ENCODE results near the gene TAC3.

TAC3 gene

GRCh38 chr12:56995930-56996496, 20.3 kb downstream of the TAC3 start:
- H2AFZ ChIP-seq (ENCODE audit: low read depth, low read length), result no peak overlapping the region
- H3K18ac ChIP-seq (ENCODE audit: low read depth in 1 of 2, low read length in 2 of 2), result no peak overlapping the region
- peaks cover 21 to 24% of the 10 kb centered on the region in 2 experiments for H3K36me3 ChIP-seq (ENCODE audit: control insufficient read depth in 1 of 2, insufficient read depth in 2 of 2, low read depth in 1 of 2, low read length in 2 of 2)
- H3K4me2 ChIP-seq (ENCODE audit: low read length, poor library complexity, severe bottlenecking), result no peak overlapping the region
- no peak overlapping the region for H3K4me3 ChIP-seq (ENCODE audit: insufficient read depth in 1 of 2, low read depth in 1 of 2, low read length in 2 of 2)
- H4K8ac ChIP-seq (ENCODE audit: low read length), result no peak overlapping the region
- H2BK15ac ChIP-seq (ENCODE audit: low read depth, poor library complexity, severe bottlenecking), result no peak overlapping the region
- no peaks in the 10 kb centered on the region for H3K9me3 ChIP-seq (ENCODE audit: control insufficient read depth, low read length)
- peaks cover 27% of the 10 kb centered on the region for H3K79me1 ChIP-seq (replicated peaks; ENCODE audit: low read length, poor library complexity, severe bottlenecking)
- no peak overlapping the region for H3K14ac ChIP-seq (ENCODE audit: low read length in 2 of 2)
- no peak for DNase-seq
- H2AK5ac ChIP-seq (ENCODE audit: low read length, severe bottlenecking), result no peak overlapping the region
- no peak overlapping the region for H3K4ac ChIP-seq (ENCODE audit: low read depth in 1 of 2, low read length in 2 of 2)
- no peak overlapping the region for H2BK12ac ChIP-seq (ENCODE audit: low read length in 2 of 2)
- no peak overlapping the region for H2BK120ac ChIP-seq (ENCODE audit: low read depth, low read length)
- no peak overlapping the region for H3K27ac ChIP-seq (ENCODE audit: low read length, poor library complexity, severe bottlenecking)
- no peak overlapping the region for H3K23ac ChIP-seq (ENCODE audit: low read length in 2 of 2)
- no peak overlapping the region for H3K9ac ChIP-seq (ENCODE audit: low read length)
- peaks cover 3 to 4% of the 10 kb centered on the region in 2 experiments for H3K27me3 ChIP-seq (ENCODE audit: control insufficient read depth in 1 of 2, insufficient read depth in 1 of 2, low read length in 2 of 2)
- peaks cover 3% of the 10 kb centered on the region for H3K4me1 ChIP-seq (ENCODE audit: control insufficient read depth, insufficient read depth, low read depth, low read length)
- 97% methylated on average over 11 of the region's 11 CpGs for WGBS
- no peak overlapping the region for H2BK5ac ChIP-seq (ENCODE audit: low read depth, low read length, poor library complexity, severe bottlenecking)
- H4K91ac ChIP-seq (ENCODE audit: low read length), result no peak overlapping the region

- no peak overlapping the region for H3K4me3 ChIP-seq (ENCODE audit: insufficient read depth in 1 of 2, low read depth in 1 of 2, low read length in 2 of 2)
- DNase-seq, result no peak
- H3K27me3 ChIP-seq (ENCODE audit: control insufficient read depth in 1 of 2, insufficient read depth in 1 of 2, low read length in 2 of 2), result peaks cover 4 to 10% of the 10 kb centered on the region in 2 experiments
- H2BK120ac ChIP-seq (ENCODE audit: low read depth, low read length), result no peak overlapping the region
- no peak overlapping the region for H3K14ac ChIP-seq (ENCODE audit: low read length in 2 of 2)
- no peak overlapping the region for H3K9ac ChIP-seq (ENCODE audit: low read length)
- 95% methylated on average over 26 of the region's 26 CpGs for WGBS
- no peak overlapping the region for H3K4me2 ChIP-seq (ENCODE audit: low read length, poor library complexity, severe bottlenecking)
- H3K36me3 ChIP-seq (ENCODE audit: control insufficient read depth in 1 of 2, insufficient read depth in 2 of 2, low read depth in 1 of 2, low read length in 2 of 2), result peaks cover 17 to 21% of the 10 kb centered on the region in 2 experiments
- H4K91ac ChIP-seq (ENCODE audit: low read length), result peak overlapping the region; percentile 13
- H3K79me1 ChIP-seq (replicated peaks; ENCODE audit: low read length, poor library complexity, severe bottlenecking), result peaks cover 21% of the 10 kb centered on the region
- H2BK5ac ChIP-seq (ENCODE audit: low read depth, low read length, poor library complexity, severe bottlenecking), result no peak overlapping the region
- no peak overlapping the region for H3K27ac ChIP-seq (ENCODE audit: low read length, poor library complexity, severe bottlenecking)
- no peak overlapping the region for H2AFZ ChIP-seq (ENCODE audit: low read depth, low read length)
- H3K9me3 ChIP-seq (ENCODE audit: control insufficient read depth, low read length), result no peaks in the 10 kb centered on the region
- no peak overlapping the region for H3K23ac ChIP-seq (ENCODE audit: low read length in 2 of 2)
- peaks cover 3% of the 10 kb centered on the region for H3K4me1 ChIP-seq (ENCODE audit: control insufficient read depth, insufficient read depth, low read depth, low read length)
- H2AK5ac ChIP-seq (ENCODE audit: low read length, severe bottlenecking), result no peak overlapping the region
- H3K4ac ChIP-seq (ENCODE audit: low read depth in 1 of 2, low read length in 2 of 2), result no peak overlapping the region
- H2BK15ac ChIP-seq (ENCODE audit: low read depth, poor library complexity, severe bottlenecking), result no peak overlapping the region
- no peak overlapping the region for H3K18ac ChIP-seq (ENCODE audit: low read depth in 1 of 2, low read length in 2 of 2)
- no peak overlapping the region for H4K8ac ChIP-seq (ENCODE audit: low read length)
- H2BK12ac ChIP-seq (ENCODE audit: low read length in 2 of 2), result no peak overlapping the region
Observed at GRCh38 chr12:56995201-56995929, 21.0 kb downstream of the TAC3 start.

DNA sequence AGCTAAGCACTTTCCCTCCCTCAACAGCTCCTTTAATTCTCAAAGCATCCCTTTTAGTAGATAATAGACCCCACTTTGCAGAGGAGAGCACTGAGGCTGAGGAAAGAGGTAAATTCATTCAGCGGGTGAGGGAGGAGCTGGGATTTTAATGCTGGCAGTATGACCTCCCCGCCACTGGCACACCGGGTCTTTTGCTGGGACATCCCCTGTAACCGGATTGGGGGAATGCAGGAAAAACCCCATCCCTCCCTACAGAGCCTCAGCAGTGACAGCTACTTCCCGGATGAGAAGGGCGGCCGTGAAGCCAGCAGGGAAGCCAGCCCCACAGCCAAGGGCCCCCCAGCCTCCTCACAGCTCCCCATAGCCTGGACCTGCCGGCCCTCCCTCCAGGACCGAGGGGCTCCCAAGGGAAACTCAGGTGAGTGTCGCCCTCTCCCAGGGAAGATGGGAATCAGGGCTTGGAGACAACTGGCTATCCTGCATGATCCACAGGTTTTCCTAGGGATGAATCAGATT, 22.0 kb downstream of the TAC3 start:
- no peak overlapping the region for H3K23ac ChIP-seq (ENCODE audit: low read length in 2 of 2)
- H3K18ac ChIP-seq (ENCODE audit: low read depth in 1 of 2, low read length in 2 of 2), result no peak overlapping the region
- H2AFZ ChIP-seq (ENCODE audit: low read depth, low read length), result no peak overlapping the region
- no peak overlapping the region for H3K27ac ChIP-seq (ENCODE audit: low read length, poor library complexity, severe bottlenecking)
- peaks cover 3% of the 10 kb centered on the region for H3K4me1 ChIP-seq (ENCODE audit: control insufficient read depth, insufficient read depth, low read depth, low read length)
- no peak overlapping the region for H2BK120ac ChIP-seq (ENCODE audit: low read depth, low read length)
- H3K9ac ChIP-seq (ENCODE audit: low read length), result no peak overlapping the region
- H4K91ac ChIP-seq (ENCODE audit: low read length), result no peak overlapping the region
- DNase-seq, result no peak
- H3K4ac ChIP-seq (ENCODE audit: low read depth in 1 of 2, low read length in 2 of 2), result no peak overlapping the region
- H3K79me1 ChIP-seq (replicated peaks; ENCODE audit: low read length, poor library complexity, severe bottlenecking), result peaks cover 12% of the 10 kb centered on the region
- no peak overlapping the region for H4K8ac ChIP-seq (ENCODE audit: low read length)
- H3K4me2 ChIP-seq (ENCODE audit: low read length, poor library complexity, severe bottlenecking), result no peak overlapping the region
- H3K4me3 ChIP-seq (ENCODE audit: insufficient read depth in 1 of 2, low read depth in 1 of 2, low read length in 2 of 2), result no peak overlapping the region
- no peak overlapping the region for H2BK12ac ChIP-seq (ENCODE audit: low read length in 2 of 2)
- H2AK5ac ChIP-seq (ENCODE audit: low read length, severe bottlenecking), result no peak overlapping the region
- peaks cover 11 to 17% of the 10 kb centered on the region in 2 experiments for H3K36me3 ChIP-seq (ENCODE audit: control insufficient read depth in 1 of 2, insufficient read depth in 2 of 2, low read depth in 1 of 2, low read length in 2 of 2)
- no peak overlapping the region for H2BK5ac ChIP-seq (ENCODE audit: low read depth, low read length, poor library complexity, severe bottlenecking)
- no peak overlapping the region for H3K14ac ChIP-seq (ENCODE audit: low read length in 2 of 2)
- no peak overlapping the region for H2BK15ac ChIP-seq (ENCODE audit: low read depth, poor library complexity, severe bottlenecking)
- no peaks in the 10 kb centered on the region for H3K9me3 ChIP-seq (ENCODE audit: control insufficient read depth, low read length)
- H3K27me3 ChIP-seq (ENCODE audit: control insufficient read depth in 1 of 2, insufficient read depth in 1 of 2, low read length in 2 of 2), result peaks cover 4 to 10% of the 10 kb centered on the region in 2 experiments
- WGBS, result 81% methylated on average over 10 of the region's 10 CpGs

DNA sequence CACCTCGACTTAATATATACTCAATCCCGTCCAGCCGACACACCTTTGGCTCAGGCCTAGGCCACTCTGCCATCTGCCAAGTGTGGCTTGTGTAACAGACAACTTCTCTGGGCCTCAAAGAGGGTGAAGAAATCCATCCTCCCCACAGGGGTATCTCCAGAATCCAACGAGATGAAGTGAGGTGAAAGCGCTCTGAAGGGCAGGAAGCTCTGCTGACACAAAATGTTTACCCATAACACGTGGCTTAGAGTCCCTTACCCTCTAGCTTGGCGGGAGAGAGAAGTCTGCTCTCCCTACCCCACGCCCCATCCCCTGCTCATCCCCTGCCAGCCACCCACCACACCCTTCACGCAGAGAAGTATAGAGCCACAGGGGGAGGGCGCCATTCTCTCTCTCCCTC, 23.0 kb downstream of the TAC3 start:
- Histone ChIP-seq H3K18ac (ENCODE audit: low read depth in 1 of 2, low read length in 2 of 2) (no peak overlapping the region), H3K79me1 (replicated peaks; ENCODE audit: low read length, poor library complexity, severe bottlenecking) (peaks cover 7% of the 10 kb centered on the region), H3K9ac (ENCODE audit: low read length) (no peak overlapping the region), H3K4me3 (ENCODE audit: insufficient read depth in 1 of 2, low read depth in 1 of 2, low read length in 2 of 2) (no peak overlapping the region), H3K36me3 (ENCODE audit: control insufficient read depth in 1 of 2, insufficient read depth in 2 of 2, low read depth in 1 of 2, low read length in 2 of 2) (peaks cover 8 to 17% of the 10 kb centered on the region in 2 experiments), H3K4me2 (ENCODE audit: low read length, poor library complexity, severe bottlenecking) (no peak overlapping the region), H3K4ac (ENCODE audit: low read depth in 1 of 2, low read length in 2 of 2) (no peak overlapping the region), H3K4me1 (ENCODE audit: control insufficient read depth, insufficient read depth, low read depth, low read length) (peaks cover 3% of the 10 kb centered on the region), H2BK12ac (ENCODE audit: low read length in 2 of 2) (no peak overlapping the region), H2BK5ac (ENCODE audit: low read depth, low read length, poor library complexity, severe bottlenecking) (no peak overlapping the region), H3K27me3 (ENCODE audit: control insufficient read depth in 1 of 2, insufficient read depth in 1 of 2, low read length in 2 of 2) (peaks cover 9 to 18% of the 10 kb centered on the region in 2 experiments), H2BK15ac (ENCODE audit: low read depth, poor library complexity, severe bottlenecking) (no peak overlapping the region), H2AFZ (ENCODE audit: low read depth, low read length) (no peak overlapping the region), H4K91ac (ENCODE audit: low read length) (no peak overlapping the region), H3K9me3 (ENCODE audit: control insufficient read depth, low read length) (no peaks in the 10 kb centered on the region), H4K8ac (ENCODE audit: low read length) (no peak overlapping the region), H3K23ac (ENCODE audit: low read length in 2 of 2) (no peak overlapping the region), H2AK5ac (ENCODE audit: low read length, severe bottlenecking) (no peak overlapping the region), H3K14ac (ENCODE audit: low read length in 2 of 2) (no peak overlapping the region), H2BK120ac (ENCODE audit: low read depth, low read length) (no peak overlapping the region), H3K27ac (ENCODE audit: low read length, poor library complexity, severe bottlenecking) (no peak overlapping the region)
- 85% methylated on average over 10 of the region's 10 CpGs for WGBS
- DNase-seq, result no peak

All from mesenchymal stem cell (in vitro differentiated cells and primary cell).